SU-DHL-6 (cell line): ENCODE data around the gene EPB41L1.

ENCODE experiments used
- H2AFZ ChIP-seq: fragments of 200-600 bp; sonication (generic); 2 replicates; pipeline ENCODE4 v1.6.1; 2014; ENCODE audit warnings: low read depth, mild to moderate bottlenecking, moderate library complexity, mixed read lengths, antibody characterized with exemption, low read length; ENCODE audit not compliant: severe bottlenecking
- H3F3A ChIP-seq: fragments of 200-600 bp; shearing (Covaris generic); 2 replicates; pipeline ENCODE4 v1.6.0; 2016; ENCODE audit warnings: antibody characterized with exemption, mild to moderate bottlenecking; ENCODE audit not compliant: insufficient read depth
- H3K27ac ChIP-seq: fragments of 200-600 bp; sonication (generic); 2 replicates; pipeline ENCODE4 v1.5.1; 2016; ENCODE audit warnings: low read depth, mild to moderate bottlenecking, low read length, moderate library complexity, mixed read lengths
- H3K27me3 ChIP-seq: fragments of 200-600 bp; sonication (generic), shearing (Covaris generic); 2 replicates; pipeline ENCODE4 v1.6.0; 2014; ENCODE audit warnings: mild to moderate bottlenecking, low read length
- H3K36me3 ChIP-seq: fragments of 200-600 bp; sonication (generic); 2 replicates; pipeline ENCODE4 v1.6.1; 2014; ENCODE audit warnings: mild to moderate bottlenecking, low read length, mixed read lengths
- H3K4me2 ChIP-seq: fragments of 300-600, 200-600 bp; shearing (Covaris generic), sonication (generic); 2 replicates; pipeline ENCODE4 v1.6.0; 2014; ENCODE audit warnings: low read length, low read depth, mild to moderate bottlenecking; ENCODE audit not compliant: poor library complexity, severe bottlenecking
- H3K4me3 ChIP-seq: fragments of 200-600 bp; sonication (generic); 2 replicates; pipeline ENCODE4 v1.5.1; 2014; ENCODE audit warnings: antibody characterized with exemption, low read length, mild to moderate bottlenecking, mixed read lengths; ENCODE audit not compliant: insufficient read depth, poor library complexity, severe bottlenecking
- H3K79me2 ChIP-seq: fragments of 200-600 bp; sonication (generic); 2 replicates; pipeline ENCODE4 v1.6.1; 2014; ENCODE audit warnings: mild to moderate bottlenecking, low read length, moderate library complexity; ENCODE audit not compliant: insufficient read depth
- H3K9ac ChIP-seq: fragments of 200-600 bp; sonication (generic); 2 replicates; pipeline ENCODE4 v1.7.0; 2014; ENCODE audit warnings: mild to moderate bottlenecking, low read length
- H3K9me2 ChIP-seq: fragments of 200-600 bp; sonication (generic); replicated peaks from 2 replicates; pipeline ENCODE4 v1.6.1; 2014; ENCODE audit warnings: low read length; ENCODE audit not compliant: insufficient read depth
- H3K9me3 ChIP-seq: fragments of 200-600 bp; sonication (generic); 2 replicates; pipeline ENCODE4 v1.6.1; 2014; ENCODE audit warnings: low read length, mixed read lengths; ENCODE audit not compliant: insufficient read depth
- H4K20me1 ChIP-seq: fragments of 200-600 bp; sonication (generic); 2 replicates; pipeline ENCODE4 v1.6.1; 2014; ENCODE audit warnings: low read depth, mild to moderate bottlenecking, antibody characterized with exemption, low read length, moderate library complexity, mixed read lengths
- EZH2phosphoT487 ChIP-seq: fragments of 200-600 bp; sonication (generic), shearing (Covaris generic); conservative IDR thresholded peaks from 2 replicates; pipeline ENCODE4 v1.6.1; 2018; ENCODE audit warnings: mild to moderate bottlenecking, antibody characterized with exemption, low read length, moderate library complexity, mixed read lengths
- TF ChIP-seq, protein P1 (sequence below): fragments of 200-600 bp; sonication (generic); IDR thresholded peaks from one replicate; pipeline ENCODE4 v1.5.1; 2017; ENCODE audit warnings: antibody characterized with exemption, mild to moderate bottlenecking, low read length, moderate library complexity; ENCODE audit not compliant: insufficient read depth, poor library complexity, severe bottlenecking

EPB41L1 gene

DNA sequence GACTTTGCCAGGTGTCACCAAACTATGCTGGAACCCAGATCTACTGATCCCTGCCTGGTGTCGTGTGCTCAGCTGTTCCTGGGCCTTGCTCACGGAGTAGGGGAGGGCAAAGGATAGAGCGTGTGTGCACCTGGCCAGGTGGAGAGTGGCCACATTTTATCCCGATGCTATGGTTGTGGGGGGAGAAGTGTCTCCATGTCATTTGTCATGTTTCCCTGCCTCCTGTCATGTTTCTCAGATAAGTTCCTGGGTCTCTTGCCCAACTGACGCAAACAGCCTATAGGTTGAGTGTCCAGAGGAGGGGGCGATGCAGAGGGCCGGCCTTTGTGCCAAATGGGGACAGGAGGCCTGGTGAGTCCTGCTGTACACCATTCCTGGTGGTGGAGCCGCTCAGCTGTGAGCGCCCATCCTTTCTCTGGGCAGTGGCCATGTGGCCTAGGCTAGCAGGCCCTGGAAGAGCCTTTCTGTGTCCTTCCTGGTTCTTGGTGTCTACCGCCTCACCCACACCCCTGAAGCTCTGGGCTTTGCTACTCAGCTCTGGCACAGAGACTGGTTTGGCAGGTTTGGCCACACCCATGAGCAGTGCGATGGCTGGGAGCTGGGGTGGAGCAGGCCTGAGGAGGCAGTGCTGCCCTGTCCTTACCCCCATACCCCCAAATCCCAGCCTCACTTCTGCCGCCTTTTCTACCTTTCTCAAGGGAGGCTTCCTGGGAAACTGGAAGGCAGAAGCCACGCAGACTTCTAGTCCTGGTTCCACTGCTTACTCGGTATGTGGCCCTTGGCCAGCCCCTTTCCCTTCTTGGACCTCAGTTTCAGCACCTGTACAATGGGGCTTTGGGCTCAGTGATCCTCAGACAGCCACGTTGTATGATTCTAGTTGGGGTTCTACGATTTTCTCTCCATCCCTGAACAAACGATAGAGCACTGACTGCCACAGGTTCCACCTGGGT is 32.3 kb upstream of the EPB41L1 start:
- H3F3A ChIP-seq = no peaks in the 10 kb centered on the region
- no peaks in the 10 kb centered on the region for H3K27me3 ChIP-seq
- H3K9me2 ChIP-seq = no peaks in the 10 kb centered on the region
- TF ChIP-seq, protein P1, sequence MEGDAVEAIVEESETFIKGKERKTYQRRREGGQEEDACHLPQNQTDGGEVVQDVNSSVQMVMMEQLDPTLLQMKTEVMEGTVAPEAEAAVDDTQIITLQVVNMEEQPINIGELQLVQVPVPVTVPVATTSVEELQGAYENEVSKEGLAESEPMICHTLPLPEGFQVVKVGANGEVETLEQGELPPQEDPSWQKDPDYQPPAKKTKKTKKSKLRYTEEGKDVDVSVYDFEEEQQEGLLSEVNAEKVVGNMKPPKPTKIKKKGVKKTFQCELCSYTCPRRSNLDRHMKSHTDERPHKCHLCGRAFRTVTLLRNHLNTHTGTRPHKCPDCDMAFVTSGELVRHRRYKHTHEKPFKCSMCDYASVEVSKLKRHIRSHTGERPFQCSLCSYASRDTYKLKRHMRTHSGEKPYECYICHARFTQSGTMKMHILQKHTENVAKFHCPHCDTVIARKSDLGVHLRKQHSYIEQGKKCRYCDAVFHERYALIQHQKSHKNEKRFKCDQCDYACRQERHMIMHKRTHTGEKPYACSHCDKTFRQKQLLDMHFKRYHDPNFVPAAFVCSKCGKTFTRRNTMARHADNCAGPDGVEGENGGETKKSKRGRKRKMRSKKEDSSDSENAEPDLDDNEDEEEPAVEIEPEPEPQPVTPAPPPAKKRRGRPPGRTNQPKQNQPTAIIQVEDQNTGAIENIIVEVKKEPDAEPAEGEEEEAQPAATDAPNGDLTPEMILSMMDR = no peak
- TF ChIP-seq EZH2phosphoT487 = no peak
- no peak overlapping the region for H3K4me3 ChIP-seq
- H3K9me3 ChIP-seq = no peaks in the 10 kb centered on the region
- no peaks in the 10 kb centered on the region for H4K20me1 ChIP-seq
- H3K27ac ChIP-seq = no peak overlapping the region
- H3K36me3 ChIP-seq = no peaks in the 10 kb centered on the region
- H3K79me2 ChIP-seq = no peaks in the 10 kb centered on the region
- no peak overlapping the region for H3K4me2 ChIP-seq
- H2AFZ ChIP-seq = no peak overlapping the region
- no peak overlapping the region for H3K9ac ChIP-seq

DNA sequence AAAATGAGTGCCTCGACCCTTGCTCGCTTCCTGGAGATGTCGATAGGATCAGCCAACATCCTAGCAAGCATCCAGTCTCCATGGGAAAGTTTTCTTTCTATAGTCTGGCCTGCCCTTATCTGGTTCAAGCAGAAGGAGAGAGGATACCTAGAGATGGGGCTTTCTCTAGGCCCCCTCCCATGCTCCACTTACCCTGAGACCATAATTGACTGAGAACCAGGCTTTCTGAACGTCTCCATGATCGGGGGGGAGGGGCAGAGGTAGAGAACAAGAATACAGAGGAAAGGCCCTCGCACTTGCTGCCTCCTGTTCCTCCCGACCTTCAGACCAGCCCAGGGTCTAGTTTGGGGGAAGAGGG is 31.6 kb upstream of the EPB41L1 start:
- H2AFZ ChIP-seq = no peak overlapping the region
- no peaks in the 10 kb centered on the region for H4K20me1 ChIP-seq
- no peaks in the 10 kb centered on the region for H3K27me3 ChIP-seq
- no peaks in the 10 kb centered on the region for H3K9me3 ChIP-seq
- TF ChIP-seq EZH2phosphoT487 = no peak
- TF ChIP-seq, protein P1 = no peak
- no peak overlapping the region for H3K27ac ChIP-seq
- H3K9ac ChIP-seq = no peak overlapping the region
- no peaks in the 10 kb centered on the region for H3K79me2 ChIP-seq
- no peaks in the 10 kb centered on the region for H3K36me3 ChIP-seq
- no peak overlapping the region for H3K4me3 ChIP-seq
- H3K9me2 ChIP-seq = no peaks in the 10 kb centered on the region
- no peaks in the 10 kb centered on the region for H3F3A ChIP-seq
- no peak overlapping the region for H3K4me2 ChIP-seq

DNA sequence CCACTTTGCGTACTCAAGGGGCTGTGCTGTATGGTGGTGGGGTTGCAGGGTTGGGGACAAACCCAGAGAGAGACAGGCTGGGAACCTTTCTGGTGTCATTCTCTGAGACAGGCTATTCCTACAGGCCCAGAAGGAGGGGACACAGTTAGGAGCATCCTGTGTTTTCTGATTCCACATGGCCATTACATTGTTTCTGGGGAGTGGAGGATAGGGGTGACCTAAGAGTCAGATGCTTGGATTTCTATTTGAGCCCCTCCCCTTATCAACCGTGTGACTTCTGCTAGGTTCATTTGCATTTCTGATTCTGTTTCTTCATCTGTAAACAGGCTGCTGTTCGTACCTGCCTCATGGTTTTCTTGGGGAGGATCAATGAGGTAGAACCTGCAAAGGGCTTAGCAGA is 29.4 kb upstream of the EPB41L1 start:
- no peaks in the 10 kb centered on the region for H3K27me3 ChIP-seq
- no peak overlapping the region for H3K9ac ChIP-seq
- no peak overlapping the region for H3K4me2 ChIP-seq
- no peaks in the 10 kb centered on the region for H3K9me3 ChIP-seq
- no peak overlapping the region for H3K27ac ChIP-seq
- H4K20me1 ChIP-seq = no peaks in the 10 kb centered on the region
- no peak overlapping the region for H2AFZ ChIP-seq
- H3K79me2 ChIP-seq = no peaks in the 10 kb centered on the region
- no peaks in the 10 kb centered on the region for H3K36me3 ChIP-seq
- TF ChIP-seq EZH2phosphoT487 = no peak
- TF ChIP-seq, protein P1 = no peak
- H3K4me3 ChIP-seq = no peak overlapping the region
- H3K9me2 ChIP-seq = no peaks in the 10 kb centered on the region
- H3F3A ChIP-seq = no peaks in the 10 kb centered on the region
